ENCODE results near the gene PCK1.

PCK1 gene

GRCh38 chr20:57609086-57609841 lies 48.4 kb downstream of the PCK1 start:
- no peak overlapping the region for H3K27ac ChIP-seq
- no peak for TF ChIP-seq CTCF (conservative IDR thresholded peaks at IDR 0.05)

- H3K27ac ChIP-seq, result no peak overlapping the region
- TF ChIP-seq CTCF (conservative IDR thresholded peaks at IDR 0.05), result no peak; the same call in 1 of the 2 replicates
These were observed 48.9 kb downstream of the PCK1 start for GRCh38 chr20:57609842-57610167.

GRCh38 chr20:57610261-57610952 lies 49.5 kb downstream of the PCK1 start:
- TF ChIP-seq CTCF (conservative IDR thresholded peaks at IDR 0.05), result no peak
- H3K27ac ChIP-seq, result no peak overlapping the region

GRCh38 chr20:57611586-57612311 lies 50.8 kb downstream of the PCK1 start:
- no peak overlapping the region for H3K27ac ChIP-seq
- TF ChIP-seq CTCF (conservative IDR thresholded peaks at IDR 0.05), result no peak

GRCh38 chr20:57612436-57612835 lies 51.5 kb downstream of the PCK1 start:
- TF ChIP-seq CTCF (conservative IDR thresholded peaks at IDR 0.05), result no peak
- no peak overlapping the region for H3K27ac ChIP-seq

- H3K27ac ChIP-seq, result no peak overlapping the region
- no peak for TF ChIP-seq CTCF (conservative IDR thresholded peaks at IDR 0.05)
These were observed 52.0 kb downstream of the PCK1 start for GRCh38 chr20:57612916-57613315.

GRCh38 chr20:57613481-57613921 lies 52.6 kb downstream of the PCK1 start:
- no peak for TF ChIP-seq CTCF (conservative IDR thresholded peaks at IDR 0.05)
- H3K27ac ChIP-seq, result no peak overlapping the region
